Measurements from ENCODE around the gene ANKRD52.
"Not testable (repeated sequence)": the region's sequence is repeated elsewhere in the genome, so short reads cannot be mapped to it uniquely, and the experiment has no call there.

Gene ANKRD52

GRCh38 chr12:56258068-56258819 is at the start of gene ANKRD52:
TSS of gene ANKRD52 (minus strand) at chr12:56258384. CDS start at chr12:56258269, 115 bp downstream.
- peak; percentile 83 for DNase-seq

- DNase-seq, result no peak
Measured at GRCh38 chr12:56307221-56307965, 49.2 kb upstream of the ANKRD52 start.

DNA sequence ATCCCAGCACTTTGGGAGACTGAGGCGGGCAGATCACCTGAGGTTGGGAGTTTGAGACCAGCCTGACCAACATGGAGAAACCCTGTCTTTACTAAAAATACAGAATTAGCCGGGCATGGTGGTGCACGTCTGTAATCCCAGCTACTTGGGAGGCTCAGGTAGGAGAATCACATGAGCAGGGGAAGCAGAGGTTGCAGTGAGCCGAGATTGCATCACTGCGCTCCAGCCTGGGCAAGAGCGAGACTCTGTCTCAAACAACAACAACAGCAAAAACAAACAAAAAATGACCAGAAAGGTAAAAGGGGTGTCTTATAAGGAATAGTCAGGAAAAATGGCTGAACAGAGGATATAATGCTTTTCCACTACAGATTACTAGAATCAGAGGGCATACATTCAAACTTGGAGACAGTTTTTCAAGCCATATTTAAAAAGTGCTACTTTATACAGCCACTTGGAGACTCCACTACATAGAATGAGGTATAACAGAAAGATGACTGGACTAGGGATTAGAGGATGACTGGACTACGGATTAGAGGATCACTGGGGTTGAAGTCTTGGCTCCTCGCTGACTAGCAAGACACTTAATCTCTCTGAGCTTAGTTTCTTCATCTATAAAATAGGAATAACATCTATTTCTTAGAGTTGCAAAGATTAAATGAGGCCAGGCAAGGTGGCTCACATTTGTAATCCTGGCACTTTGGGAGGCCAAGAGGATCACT is 46.8 kb upstream of the ANKRD52 start:
- DNase-seq, result no peak

DNA sequence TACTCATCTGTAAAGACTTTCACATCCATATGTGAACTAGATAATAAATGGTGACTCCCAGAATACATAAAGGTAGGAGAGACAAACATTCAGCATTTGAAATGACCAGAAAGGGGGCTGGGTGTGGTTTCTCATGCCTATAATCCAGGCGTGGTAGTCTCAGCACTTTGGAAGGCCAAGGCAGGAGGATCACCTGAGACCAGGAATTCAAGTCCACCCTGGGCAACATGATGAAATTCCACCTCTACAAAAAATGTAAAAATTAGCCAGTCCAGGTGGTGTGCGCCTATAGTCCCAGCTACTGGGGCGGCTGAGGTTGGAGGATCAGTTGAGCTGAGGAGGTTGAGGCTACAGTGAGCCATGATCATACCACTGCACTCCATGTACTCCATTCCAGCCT is 46.1 kb upstream of the ANKRD52 start:
- no peak for DNase-seq

DNA sequence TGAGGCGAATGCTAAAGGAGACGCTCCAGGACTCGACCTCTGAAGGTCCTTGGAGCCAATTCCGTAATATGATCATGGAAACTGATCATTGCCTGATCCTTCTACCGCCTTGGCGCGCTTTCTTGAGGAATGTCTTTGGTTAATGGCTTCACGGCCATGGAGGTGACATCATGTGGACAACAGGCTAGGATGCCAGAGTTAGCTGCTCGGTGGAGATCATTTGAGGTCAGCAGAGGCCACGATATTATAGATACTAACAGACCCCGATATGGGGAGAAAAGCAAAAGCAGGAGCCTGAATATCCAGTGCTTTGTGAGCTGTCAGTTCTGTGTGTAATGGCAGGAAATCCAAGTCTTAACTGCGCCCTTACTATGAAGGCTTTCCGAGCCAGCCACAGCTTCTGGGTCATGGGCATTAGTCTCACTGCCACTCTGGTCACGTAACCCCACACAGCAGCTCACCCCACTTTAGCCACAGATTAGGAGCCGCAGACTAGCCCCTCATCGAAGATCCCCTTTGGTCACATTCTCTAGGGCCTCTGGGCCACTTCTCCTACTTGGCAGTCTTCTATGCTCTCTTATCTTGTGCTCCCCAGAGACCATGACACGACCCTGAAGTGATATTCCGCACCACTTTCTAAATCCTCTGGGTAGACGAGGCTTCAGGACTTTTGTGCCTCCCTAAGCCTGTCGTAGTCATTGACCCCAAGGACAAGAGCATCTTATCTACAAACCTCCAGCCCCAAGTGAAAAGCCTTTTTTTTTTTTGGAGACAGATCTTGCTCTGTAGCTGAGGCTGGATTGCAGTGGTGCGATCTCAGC is 42.7 kb upstream of the ANKRD52 start:
- no peak for DNase-seq

DNA sequence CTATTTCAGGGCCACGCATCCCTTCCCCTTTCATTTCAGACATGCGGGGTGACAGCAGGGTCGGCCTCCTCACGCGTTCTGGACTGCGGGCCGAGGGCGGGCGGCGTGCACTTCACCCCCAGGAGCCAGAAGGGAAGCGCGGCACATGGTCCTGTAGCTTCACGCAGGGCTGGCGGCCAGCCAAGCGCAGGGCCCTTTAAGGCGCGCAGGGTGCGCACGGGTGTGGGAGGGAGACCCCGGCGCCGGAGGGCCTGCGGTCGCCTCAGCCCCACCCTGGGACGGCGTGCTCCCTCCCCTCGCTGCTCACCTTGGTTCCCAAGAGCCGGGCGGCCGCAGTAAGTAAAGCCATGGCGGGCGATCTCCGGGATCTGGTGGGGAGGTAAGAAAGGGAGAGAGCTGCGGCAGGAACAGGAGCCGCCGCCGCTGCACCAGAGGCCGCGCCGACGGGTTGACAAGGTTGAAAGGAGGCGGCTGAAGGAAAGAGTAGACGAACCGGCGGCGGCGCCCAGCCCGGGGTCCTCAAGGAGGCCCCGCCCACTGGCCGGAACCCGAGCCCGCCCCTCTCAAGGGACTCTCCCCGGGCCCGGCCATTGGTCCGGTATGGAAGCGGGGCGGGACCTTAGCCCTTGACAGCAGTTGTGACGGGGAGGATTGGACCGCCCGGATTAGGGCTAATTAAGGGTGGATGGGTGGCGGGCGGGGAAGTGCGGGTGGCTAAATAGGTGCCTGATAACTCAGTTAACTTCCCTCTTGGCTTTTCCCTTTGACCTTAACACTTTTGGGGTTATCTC is 41.9 kb upstream of the ANKRD52 start, which contains the start of gene CS:
CS (minus strand) TSS at position 478 of the 791 bp plus-strand sequence; CDS start at position 349, 129 bp downstream.
- DNase-seq, result peak; percentile 98

GRCh38 chr12:56299308-56299852 is 41.2 kb upstream of the ANKRD52 start:
- DNase-seq, result no peak

- DNase-seq, result no peak
Measured at GRCh38 chr12:56298828-56299227, 40.6 kb upstream of the ANKRD52 start.

- no peak for DNase-seq
Measured at GRCh38 chr12:56297400-56297799, 39.2 kb upstream of the ANKRD52 start.

- DNase-seq, result no peak
Measured at GRCh38 chr12:56296295-56296694, 38.1 kb upstream of the ANKRD52 start.

- DNase-seq, result no peak
Measured at GRCh38 chr12:56293795-56294194, 35.6 kb upstream of the ANKRD52 start.

GRCh38 chr12:56288705-56289387 is 30.7 kb upstream of the ANKRD52 start:
- no peak for DNase-seq

DNA sequence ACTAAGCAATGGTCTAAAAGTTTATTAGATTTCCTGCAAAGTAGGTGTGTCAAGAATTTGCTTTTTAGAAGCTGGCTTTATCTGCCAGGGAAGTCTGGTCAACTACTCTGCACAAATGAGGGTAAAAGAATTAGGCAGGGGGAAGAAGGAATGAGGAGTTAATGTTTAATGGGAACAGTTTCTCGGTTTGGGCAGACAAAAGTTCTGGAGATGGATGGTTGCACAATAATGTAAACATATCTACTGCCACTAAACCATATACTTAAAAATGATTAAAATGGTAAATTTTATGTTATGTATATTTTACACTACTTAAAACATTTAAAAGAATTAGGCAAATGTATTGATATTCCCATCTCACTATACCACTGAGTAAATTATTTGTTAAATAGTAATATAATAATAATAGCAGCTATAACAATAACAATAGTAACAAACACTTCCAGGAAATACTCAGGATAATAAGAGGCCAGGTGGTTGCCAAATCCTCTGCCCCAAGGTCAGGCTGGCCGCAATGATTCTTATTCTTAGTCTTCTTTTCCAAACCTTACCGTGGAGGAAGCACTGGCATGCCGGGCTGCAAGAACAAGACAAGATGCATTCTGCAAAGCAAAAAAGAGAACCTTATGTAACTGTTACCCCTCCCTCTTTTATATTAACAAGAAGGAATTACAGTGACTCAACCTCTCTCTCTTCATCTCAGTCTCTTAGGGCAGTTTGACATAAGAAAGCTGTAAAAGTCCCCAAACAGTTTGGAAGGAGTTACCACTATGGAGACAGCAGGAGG is 28.1 kb upstream of the ANKRD52 start:
- no peak for DNase-seq

DNA sequence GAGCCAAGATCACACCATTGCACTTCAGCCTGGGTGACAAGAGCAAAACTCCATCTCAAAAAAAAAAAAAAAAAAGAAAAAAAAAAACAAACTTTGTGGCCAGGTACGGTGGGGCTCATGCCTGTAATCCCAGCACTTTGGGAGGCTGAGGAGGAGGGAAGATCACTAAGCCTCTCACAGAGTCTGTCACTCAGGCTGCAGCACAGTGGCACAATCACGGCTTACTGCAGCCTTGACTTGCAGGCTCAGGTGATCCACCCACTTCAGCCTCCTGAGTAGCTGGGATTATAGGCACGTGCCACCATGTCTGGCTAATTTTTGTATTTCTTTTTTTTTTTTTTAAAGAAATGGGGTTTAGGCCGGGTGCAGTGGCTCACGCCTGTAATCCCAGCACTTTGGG is 26.1 kb upstream of the ANKRD52 start:
- not testable (repeated sequence) for DNase-seq

GRCh38 chr12:56282579-56282978 is 24.4 kb upstream of the ANKRD52 start:
- no peak for DNase-seq

- no peak for DNase-seq
Measured at GRCh38 chr12:56282030-56282429, 23.8 kb upstream of the ANKRD52 start.

GRCh38 chr12:56280849-56281248 is 22.7 kb upstream of the ANKRD52 start:
- DNase-seq, result no peak

DNA sequence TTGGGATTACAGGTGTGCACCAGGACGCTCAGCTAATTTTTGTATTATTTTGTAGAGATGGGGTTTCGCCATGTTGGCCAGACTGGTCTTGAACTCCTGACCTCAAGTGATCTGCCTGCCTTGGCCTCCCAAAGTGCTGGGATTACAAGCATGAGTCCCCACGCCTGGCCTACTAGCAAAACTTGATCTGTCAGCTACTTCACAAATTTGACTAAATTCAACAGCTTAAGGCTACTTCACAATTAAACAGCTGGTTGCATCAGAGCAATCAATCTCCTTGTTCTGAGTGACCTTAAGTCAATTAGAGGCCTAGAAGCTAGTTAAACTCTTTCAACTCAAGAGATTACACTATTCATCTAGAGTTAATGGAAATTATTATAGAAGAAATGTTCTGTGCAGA is 20.7 kb upstream of the ANKRD52 start:
- no peak for DNase-seq

DNA sequence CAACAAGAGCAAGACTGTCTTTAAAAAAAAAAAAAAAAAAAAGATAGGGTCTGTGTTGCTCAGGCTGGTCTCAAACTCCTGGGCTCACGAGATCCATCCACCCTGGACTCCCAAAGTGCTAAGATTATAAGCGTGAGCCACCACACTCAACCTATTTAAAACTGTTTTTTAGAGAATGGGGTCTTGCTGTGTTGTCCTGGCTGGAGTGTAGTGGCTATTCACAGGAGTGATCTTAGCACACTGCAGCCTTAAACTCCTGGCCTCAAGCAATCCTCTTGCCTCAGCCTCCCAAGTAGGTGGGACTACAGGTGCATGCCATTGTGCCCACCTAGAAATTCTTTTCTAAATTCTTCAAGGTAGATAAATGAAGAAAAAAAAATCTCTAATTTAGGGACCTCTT is 16.1 kb upstream of the ANKRD52 start:
- DNase-seq, result no peak

GRCh38 chr12:56272468-56272867 is 14.3 kb upstream of the ANKRD52 start:
- DNase-seq, result not testable (repeated sequence)

All from HCEC 1CT (cell line).